IMR-90 (cell line): ENCODE measurements around the gene GRID1. TPM values are rescaled to one million over a fixed set of nuclear protein-coding genes. Genes with fewer than 3 reads are reported as not detected.

Experiments
- ATAC-seq: fragments of 200-7000 bp; cut with Tn5 transposase; 2 replicates; pipeline ENCODE4 v1.9.1; 2020; ENCODE audit warnings: low read depth, mild to moderate bottlenecking, moderate library complexity
- BruUV-seq: library from RNA; stranded (reverse); fragments of 400-500 nt; replicated peaks from 2 replicates; lab custom pipeline; 2021; lab: Mats Ljungman, UMichigan
- CTCF ChIA-PET: fragments of 300-600 bp; formaldehyde crosslinking; extraction: SDS; loops from one replicate; lab custom pipeline; 2021; ENCODE audit warnings: antibody characterized with exemption; lab: Yijun Ruan, JAX
- POLR2A ChIA-PET: fragments of 300-600 bp; sonication (Branson Sonifier 250); formaldehyde crosslinking; loops from one replicate; lab custom pipeline; 2022; ENCODE audit warnings: antibody characterized with exemption; ENCODE audit not compliant: unreplicated experiment; lab: Charles Lee
- DNase-seq: peaks from one replicate; pipeline ENCODE4 v3.0.0; 2013
- H2AFZ ChIP-seq: replicated peaks from 2 replicates; pipeline ENCODE3; 2013; ENCODE audit warnings: low read length, mild to moderate bottlenecking; ENCODE audit not compliant: poor library complexity
- H2AK5ac ChIP-seq: 2 replicates; pipeline ENCODE4 v1.6.1; 2013; ENCODE audit warnings: low read depth, low read length, inconsistent platforms
- H2AK9ac ChIP-seq: replicated peaks from 2 replicates; pipeline ENCODE3; 2013; ENCODE audit warnings: mild to moderate bottlenecking, low read depth, low read length, moderate library complexity; ENCODE audit not compliant: poor library complexity
- H2BK120ac ChIP-seq: 2 replicates; pipeline ENCODE4 v1.6.1; 2013; ENCODE audit warnings: low read depth, low read length, inconsistent platforms
- H2BK15ac ChIP-seq: 3 replicates; pipeline ENCODE4 v1.6.1; 2013; ENCODE audit warnings: low read depth, low read length, inconsistent platforms
- H2BK20ac ChIP-seq: 2 replicates; pipeline ENCODE4 v1.6.1; 2013; ENCODE audit warnings: low read depth, mild to moderate bottlenecking, inconsistent platforms, low read length, moderate library complexity
- H2BK5ac ChIP-seq: 2 replicates; pipeline ENCODE4 v1.6.1; 2013; ENCODE audit warnings: mild to moderate bottlenecking, low read depth, low read length, inconsistent platforms; ENCODE audit not compliant: poor library complexity, severe bottlenecking
- H3K14ac ChIP-seq: replicated peaks from 2 replicates; pipeline ENCODE4 v1.6.1; 2013; ENCODE audit warnings: low read depth, low read length, inconsistent platforms
- H3K18ac ChIP-seq: 2 replicates; pipeline ENCODE4 v1.6.1; 2013; ENCODE audit warnings: low read depth, low read length, control low read depth
- H3K23ac ChIP-seq: 2 replicates; pipeline ENCODE4 v1.6.1; 2013; ENCODE audit warnings: low read depth, low read length, inconsistent platforms
- H3K27ac ChIP-seq: 2 replicates; pipeline ENCODE4 v1.5.1; 2013; ENCODE audit warnings: mild to moderate bottlenecking, control low read depth, low read length; ENCODE audit not compliant: insufficient read depth
- H3K27me3 ChIP-seq: 2 replicates; pipeline ENCODE4 v1.6.1; 2013; ENCODE audit warnings: low read length; ENCODE audit not compliant: control insufficient read depth, insufficient read depth
- H3K36me3 ChIP-seq: 2 replicates; pipeline ENCODE4 v1.6.1; 2013; ENCODE audit warnings: low read length, mixed read lengths; ENCODE audit not compliant: control insufficient read depth, insufficient read depth
- H3K4ac ChIP-seq: 2 replicates; pipeline ENCODE4 v1.6.1; 2013; ENCODE audit warnings: low read depth, low read length, inconsistent platforms
- H3K4me1 ChIP-seq: 2 replicates; pipeline ENCODE4 v1.6.1; 2013; ENCODE audit warnings: low read length, mixed read lengths; ENCODE audit not compliant: control insufficient read depth, insufficient read depth
- H3K4me2 ChIP-seq: 2 replicates; pipeline ENCODE4 v1.6.1; 2013; ENCODE audit warnings: low read depth, mild to moderate bottlenecking, control low read depth, low read length, moderate library complexity
- H3K4me3 ChIP-seq: 2 replicates; pipeline ENCODE4 v1.5.1; 2013; ENCODE audit warnings: low read depth, mild to moderate bottlenecking, control low read depth, low read length, moderate library complexity; ENCODE audit not compliant: insufficient read depth
- H3K56ac ChIP-seq: 2 replicates; pipeline ENCODE4 v1.6.1; 2013; ENCODE audit warnings: low read length, inconsistent platforms; ENCODE audit not compliant: insufficient read depth; ENCODE audit errors: extremely low read depth
- H3K79me1 ChIP-seq, 2 experiments: 2 replicates each; pipeline ENCODE4 v1.6.1; 2013; ENCODE audit warnings: low read length in 2 of 2, inconsistent platforms in 1 of 2, low read depth in 1 of 2
- H3K9ac ChIP-seq: 2 replicates; pipeline ENCODE4 v1.6.1; 2013; ENCODE audit warnings: low read depth, low read length, control low read depth
- H3K9me1 ChIP-seq: 2 replicates; pipeline ENCODE4 v1.6.1; 2013; ENCODE audit warnings: low read length, inconsistent platforms; ENCODE audit not compliant: insufficient read depth
- H3K9me3 ChIP-seq: 2 replicates; pipeline ENCODE4 v1.6.1; 2013; ENCODE audit warnings: low read length; ENCODE audit not compliant: control insufficient read depth, insufficient read depth
- H4K20me1 ChIP-seq: 2 replicates; pipeline ENCODE4 v1.6.1; 2013; ENCODE audit warnings: low read length, inconsistent platforms; ENCODE audit not compliant: insufficient read depth
- H4K5ac ChIP-seq: 2 replicates; pipeline ENCODE4 v1.6.1; 2013; ENCODE audit warnings: mild to moderate bottlenecking, low read depth, low read length, control low read depth
- H4K8ac ChIP-seq, 2 experiments: 2 replicates each; pipeline ENCODE4 v1.6.1; 2013; ENCODE audit warnings: low read depth in 2 of 2, low read length in 2 of 2, control low read depth in 1 of 2, inconsistent platforms in 1 of 2
- H4K91ac ChIP-seq: 2 replicates; pipeline ENCODE4 v1.6.1; 2013; ENCODE audit warnings: low read depth, low read length, inconsistent platforms; ENCODE audit not compliant: insufficient read depth
- CEBPB ChIP-seq: IDR thresholded peaks from 2 replicates; pipeline ENCODE4 v1.6.1; 2012; ENCODE audit warnings: low read depth, low read length, improper control_type of control experiment
- CTCF ChIP-seq: conservative IDR thresholded peaks from 2 replicates; pipeline ENCODE4 v1.5.1; 2012; ENCODE audit warnings: mild to moderate bottlenecking, low read depth, low read length, improper control_type of control experiment
- MAFK ChIP-seq: IDR thresholded peaks from 2 replicates; pipeline ENCODE4 v1.6.1; 2012; ENCODE audit warnings: low read depth, low read length, improper control_type of control experiment
- MAZ ChIP-seq: IDR thresholded peaks from 2 replicates; pipeline ENCODE4 v1.6.1; 2012; ENCODE audit warnings: low read depth, mild to moderate bottlenecking, low read length, improper control_type of control experiment, moderate library complexity, borderline replicate concordance
- NFE2L2 ChIP-seq: fragments of 150-350 bp; IDR thresholded peaks from 2 replicates; pipeline ENCODE4 v1.6.1; 2016; ENCODE audit warnings: low read depth, mild to moderate bottlenecking, low read length
- POLR2A ChIP-seq: IDR thresholded peaks from 2 replicates; pipeline ENCODE4 v1.6.1; 2012; ENCODE audit warnings: mild to moderate bottlenecking, low read depth, low read length
- RAD21 ChIP-seq: IDR thresholded peaks from 2 replicates; pipeline ENCODE4 v1.6.1; 2012; ENCODE audit warnings: low read length, improper control_type of control experiment
- RFX5 ChIP-seq: IDR thresholded peaks from 2 replicates; pipeline ENCODE4 v1.8.0; 2012; ENCODE audit warnings: low read depth, mild to moderate bottlenecking, low read length, moderate library complexity
- SMC3 ChIP-seq: fragments of 150-350 bp; IDR thresholded peaks from 2 replicates; pipeline ENCODE4 v1.6.1; 2016; ENCODE audit warnings: low read depth, mild to moderate bottlenecking, antibody characterized with exemption, low read length, moderate library complexity
- USF2 ChIP-seq: fragments of 150-350 bp; IDR thresholded peaks from 2 replicates; pipeline ENCODE4 v1.6.1; 2017; ENCODE audit warnings: mild to moderate bottlenecking, antibody characterized with exemption, low read length, low read depth
- WGBS, 2 experiments: methylation state at CpG; one replicate each; pipeline versions ENCODE4 v1.1.5 to v1.1.7; 2013; ENCODE audit warnings: missing lambda C conversion rate in 2 of 2; ENCODE audit not compliant: insufficient read length in 1 of 2; ENCODE audit errors: extremely low coverage in 2 of 2; 5-methylcytosine and 5-hydroxymethylcytosine counted together
- dilution Hi-C: fragments of 300-500 bp; cut with HindIII; formaldehyde crosslinking; loops from one replicate; pipeline ENCODE4 v1.14.3; 2018; ENCODE audit warnings: low sequenced_read_pairs; ENCODE audit not compliant: unreplicated experiment
- in situ Hi-C: fragments of 300-500 bp; cut with MboI; formaldehyde crosslinking; loops from 3 replicates; pipeline ENCODE4 v1.14.3; 2019; ENCODE audit warnings: low sequenced_read_pairs, inconsistent platforms, mixed read lengths
- intact Hi-C: fragments of 100-400 bp; cut with micrococcal nuclease; formaldehyde crosslinking; loops from 2 replicates; pipeline ENCODE4 v1.10.0; 2022
- polyA plus RNA-seq, 3 experiments: library from polyadenylated mRNA; depleted of rRNA; stranded (reverse); fragments of >200 nt; gene quantifications; 2 replicates each; pipeline ENCODE4 v1.2.3, GENCODE V29; 2012; ENCODE audit warnings: low replicate concordance in 1 of 3
- total RNA-seq: library from RNA; depleted of rRNA; stranded (reverse); fragments of >200 nt; gene quantifications from 2 replicates; pipeline ENCODE4 v1.2.3, GENCODE V29; 2012

Gene GRID1
- total and polyA plus RNA-seq, 2 of the 4 experiments (the other 2 are of a cell fraction): not detected

GRCh38 chr10:86198271-86198670 lies 168.3 kb downstream of the GRID1 start:
- 67% methylated on average over 1 of the region's 4 CpGs; no CpG with 5 or more reads in 1 of the 2 experiments for WGBS, 2 experiments
- H3K56ac ChIP-seq: no peak overlapping the region
- no peak overlapping the region for H3K4me3 ChIP-seq
- ChIA-PET CTCF (no interaction called here), POLR2A (no interaction called here)
- TF ChIP-seq SMC3 (no peak), POLR2A (no peak), NFE2L2 (no peak), CEBPB (no peak), USF2 (no peak), CTCF (no peak), MAFK (no peak), RAD21 (no peak), MAZ (no peak), RFX5 (no peak)
- no TSS peak for BruUV-seq
- ATAC-seq (no peak), DNase-seq (no peak)
- H3K9me1 ChIP-seq: no peaks in the 10 kb centered on the region
- no peak overlapping the region for H3K4ac ChIP-seq
- no peak overlapping the region for H2BK20ac ChIP-seq
- in situ Hi-C loops (loop anchor here (25.0 kb wide), 1 partner anchor 389 kb away; no protein-coding TSS in a partner anchor), intact Hi-C loops (no loop called here), dilution Hi-C loops (no loop called here)
- no peak overlapping the region for H3K23ac ChIP-seq
- H2AK5ac ChIP-seq: no peak overlapping the region
- no peak overlapping the region for H3K27ac ChIP-seq
- no peaks in the 10 kb centered on the region for H3K27me3 ChIP-seq
- H4K20me1 ChIP-seq: no peaks in the 10 kb centered on the region
- H3K79me1 ChIP-seq: no peaks in the 10 kb centered on the region
- H3K18ac ChIP-seq: no peak overlapping the region
- H2BK120ac ChIP-seq: no peak overlapping the region
- H3K9me3 ChIP-seq: no peaks in the 10 kb centered on the region
- no peaks in the 10 kb centered on the region for H3K36me3 ChIP-seq
- H2BK15ac ChIP-seq: no peak overlapping the region
- no peak overlapping the region for H3K4me2 ChIP-seq
- H2AFZ ChIP-seq: no peak overlapping the region
- no peak overlapping the region for H4K5ac ChIP-seq
- H3K9ac ChIP-seq: no peak overlapping the region
- H3K14ac ChIP-seq: no peak overlapping the region
- H4K8ac ChIP-seq: no peak overlapping the region
- H4K91ac ChIP-seq: no peak overlapping the region
- H2BK5ac ChIP-seq: no peak overlapping the region
- no peaks in the 10 kb centered on the region for H3K4me1 ChIP-seq
- H2AK9ac ChIP-seq: no peak overlapping the region
